Colonic mucosa (tissue), 4 donors: Measurements from ENCODE around the gene MYLK. TPM values are rescaled to one million over a fixed set of nuclear protein-coding genes. Genes with fewer than 3 reads are reported as not detected.

Experiments
- DNase-seq: peaks from one replicate; pipeline ENCODE4 v3.0.0-alpha.2; 2020
- H3K27ac ChIP-seq: fragments of 200-600 bp; one replicate; pipeline ENCODE4 v1.8.0; 2021
- H3K27me3 ChIP-seq: fragments of 200-600 bp; one replicate; pipeline ENCODE4 v1.8.0; 2021
- H3K36me3 ChIP-seq: fragments of 200-600 bp; one replicate; pipeline ENCODE4 v1.8.0; 2021
- H3K4me1 ChIP-seq: fragments of 200-600 bp; one replicate; pipeline ENCODE4 v1.8.0; 2021; ENCODE audit warnings: mild to moderate bottlenecking
- H3K4me3 ChIP-seq: fragments of 200-600 bp; one replicate; pipeline ENCODE4 v1.8.0; 2021
- H3K9ac ChIP-seq, 2 donors: one replicate each; pipeline ENCODE4 v1.7.0; 2013; ENCODE audit warnings: control low read depth in 2 of 2, low read depth in 2 of 2, low read length in 2 of 2
- H3K9me3 ChIP-seq: fragments of 200-600 bp; one replicate; pipeline ENCODE4 v1.8.0; 2021
- CTCF ChIP-seq: fragments of 200-600 bp; IDR thresholded peaks from one replicate; pipeline ENCODE4 v1.8.0; 2022; ENCODE audit warnings: antibody characterized with exemption, mild to moderate bottlenecking
- intact Hi-C: fragments of 100-400 bp; cut with DNase I; formaldehyde crosslinking; loops from one replicate; pipeline ENCODE4 v1.14.1; 2022
- total RNA-seq, 2 donors: library from RNA; stranded (reverse); fragmentation: NEBNext Ultra II Directional in 1 of 2; extraction: Animal tissue kit (Norgen Biotek cat#: 25700) in 1 of 2; gene quantifications; one replicate each; pipeline ENCODE4 v1.2.1, GENCODE V29; 2021
- donor health status: healthy.
- donor health status: DM: no; HTN: no; CAD: no.
- donor health status: DM: no; HTN: no; CAD: no.

MYLK gene
- total RNA-seq, 2 donors from 2014 or later, result 58.8 to 267 TPM

- Histone ChIP-seq H3K27ac (no peak overlapping the region), H3K4me3 (no peak overlapping the region), H3K36me3 (no peaks in the 10 kb centered on the region), H3K27me3 (no peaks in the 10 kb centered on the region), H3K9ac (no peak overlapping the region), H3K4me1 (no peaks in the 10 kb centered on the region), H3K9me3 (no peaks in the 10 kb centered on the region)
- no peak for TF ChIP-seq CTCF
- no peak for DNase-seq
- intact Hi-C loops, result no loop called here
Observed at GRCh38 chr3:123637841-123638240, 246.3 kb downstream of the MYLK start.

- no peaks in the 10 kb centered on the region for H3K27me3 ChIP-seq
- no peak overlapping the region for H3K4me3 ChIP-seq
- DNase-seq, result no peak
- H3K27ac ChIP-seq, result no peak overlapping the region
- no peaks in the 10 kb centered on the region for H3K36me3 ChIP-seq
- no peak overlapping the region for H3K9ac ChIP-seq
- H3K4me1 ChIP-seq, result no peaks in the 10 kb centered on the region
- intact Hi-C loops, result no loop called here
- H3K9me3 ChIP-seq, result no peaks in the 10 kb centered on the region
- TF ChIP-seq CTCF, result no peak
Observed at GRCh38 chr3:123637131-123637530, 247.0 kb downstream of the MYLK start.

- H3K27me3 ChIP-seq, result no peaks in the 10 kb centered on the region
- no peak overlapping the region for H3K4me3 ChIP-seq
- H3K27ac ChIP-seq, result no peak overlapping the region
- no peaks in the 10 kb centered on the region for H3K36me3 ChIP-seq
- intact Hi-C loops, result no loop called here
- DNase-seq, result no peak
- no peak overlapping the region for H3K9ac ChIP-seq
- no peak for TF ChIP-seq CTCF
- no peaks in the 10 kb centered on the region for H3K4me1 ChIP-seq
- H3K9me3 ChIP-seq, result no peaks in the 10 kb centered on the region
Observed at GRCh38 chr3:123636431-123636841, 247.7 kb downstream of the MYLK start.

- H3K36me3 ChIP-seq, result no peaks in the 10 kb centered on the region
- H3K9ac ChIP-seq, result no peak overlapping the region
- no peak for DNase-seq
- H3K27me3 ChIP-seq, result no peaks in the 10 kb centered on the region
- intact Hi-C loops, result no loop called here
- H3K4me3 ChIP-seq, result no peak overlapping the region
- no peak overlapping the region for H3K27ac ChIP-seq
- no peak for TF ChIP-seq CTCF
- H3K4me1 ChIP-seq, result no peaks in the 10 kb centered on the region
- no peaks in the 10 kb centered on the region for H3K9me3 ChIP-seq
Observed at GRCh38 chr3:123635717-123636116, 248.4 kb downstream of the MYLK start.

- intact Hi-C loops, result no loop called here
- H3K36me3 ChIP-seq, result no peaks in the 10 kb centered on the region
- no peak overlapping the region for H3K27ac ChIP-seq
- H3K9me3 ChIP-seq, result no peaks in the 10 kb centered on the region
- no peak for DNase-seq
- H3K4me3 ChIP-seq, result no peak overlapping the region
- H3K4me1 ChIP-seq, result no peaks in the 10 kb centered on the region
- TF ChIP-seq CTCF, result no peak
- no peaks in the 10 kb centered on the region for H3K27me3 ChIP-seq
- H3K9ac ChIP-seq, result no peak overlapping the region
Observed at GRCh38 chr3:123635217-123635616, 248.9 kb downstream of the MYLK start.
